GM19043 (cell line): ENCODE results near the gene SLX9.

Experiments
- ATAC-seq: cut with Tn5 transposase; IDR thresholded peaks from one replicate; pipeline ENCODE4 v1.9.1; 2021; ENCODE audit warnings: low read depth; ENCODE audit not compliant: unreplicated experiment

SLX9 gene

GRCh38 chr21:44998621-44999427 is 59.0 kb downstream of the SLX9 start:
- ATAC-seq: no peak

- no peak for ATAC-seq
Measured at GRCh38 chr21:44999428-44999971, 59.7 kb downstream of the SLX9 start.

- no peak for ATAC-seq
Measured at GRCh38 chr21:44999972-45000636, 60.3 kb downstream of the SLX9 start.

- no peak for ATAC-seq
Measured at GRCh38 chr21:45000637-45001133, 60.9 kb downstream of the SLX9 start.

GRCh38 chr21:45001134-45002095 is 61.6 kb downstream of the SLX9 start:
- ATAC-seq: no peak

GRCh38 chr21:45002381-45003204 is 62.8 kb downstream of the SLX9 start:
- no peak for ATAC-seq

GRCh38 chr21:45003331-45004058 is 63.7 kb downstream of the SLX9 start:
- no peak for ATAC-seq

GRCh38 chr21:45004059-45004422 is 64.2 kb downstream of the SLX9 start:
- no peak for ATAC-seq

- ATAC-seq: no peak
Measured at GRCh38 chr21:45004481-45005247, 64.8 kb downstream of the SLX9 start.

- no peak for ATAC-seq
Measured at GRCh38 chr21:45006536-45007095, 66.8 kb downstream of the SLX9 start.

- ATAC-seq: no peak
Measured at GRCh38 chr21:45009616-45010015, 69.8 kb downstream of the SLX9 start.

- ATAC-seq: no peak
Measured at GRCh38 chr21:45010096-45010495, 70.3 kb downstream of the SLX9 start.

- ATAC-seq: no peak
Measured at GRCh38 chr21:45010860-45011259, 71.0 kb downstream of the SLX9 start.

- ATAC-seq: no peak
Measured at GRCh38 chr21:45011426-45011825, 71.6 kb downstream of the SLX9 start.

GRCh38 chr21:45011911-45012661 is 72.3 kb downstream of the SLX9 start:
- ATAC-seq: no peak

GRCh38 chr21:45012662-45013259 is 72.9 kb downstream of the SLX9 start:
- ATAC-seq: no peak

GRCh38 chr21:45013260-45013841 is 73.5 kb downstream of the SLX9 start:
- ATAC-seq: no peak
